HEK293 (cell line): ENCODE results near the gene ARHGAP26.
A peak's percentile ranks its signal among the peaks of the same experiment; 100 is the strongest.

Experiments used
- CTCF ChIA-PET: fragments of 350-600 bp; formaldehyde crosslinking; extraction: SDS; loops from one replicate; lab custom pipeline; 2021; ENCODE audit warnings: antibody characterized with exemption; lab: Yijun Ruan, JAX
- POLR2A ChIA-PET: fragments of 300-600 bp; formaldehyde crosslinking; extraction: SDS; loops from one replicate; lab custom pipeline; 2020; ENCODE audit warnings: antibody characterized with exemption, inconsistent platforms; lab: Yijun Ruan, JAX
- H3K27ac ChIP-seq: fragments of 200-500 bp; sonication (Bioruptor generic); 2 replicates; pipeline ENCODE4 v1.5.1; 2014; ENCODE audit warnings: low read depth, low read length, control low read depth, inconsistent platforms; ENCODE audit errors: extremely low read depth
- H3K36me3 ChIP-seq, 2 experiments: fragments of 200-500 bp in 1 of 2; sonication (Bioruptor generic) in 1 of 2; 1 replicate in 1 of 2; 2 replicates in 1 of 2; pipeline ENCODE4 v1.5.1; 2014 to 2017; ENCODE audit warnings: inconsistent platforms in 2 of 2, low read length in 2 of 2; ENCODE audit not compliant: control insufficient read depth in 2 of 2, insufficient read depth in 1 of 2
- H3K4me1 ChIP-seq: fragments of 200-500 bp; sonication (Bioruptor generic); 2 replicates; pipeline ENCODE4 v1.5.1; 2014; ENCODE audit warnings: mild to moderate bottlenecking, low read length, inconsistent platforms; ENCODE audit not compliant: control insufficient read depth, insufficient read depth
- H3K4me3 ChIP-seq: 2 replicates; pipeline ENCODE4 v1.5.1; 2011; ENCODE audit warnings: low read depth, mild to moderate bottlenecking, control low read depth, low read length, moderate library complexity
- H3K9me3 ChIP-seq: fragments of 200-500 bp; sonication (Bioruptor generic); 2 replicates; pipeline ENCODE4 v1.5.1; 2014; ENCODE audit warnings: low read depth, low read length, inconsistent platforms; ENCODE audit not compliant: control insufficient read depth, insufficient read depth
- HOXC10 ChIP-seq: sonication (generic); formaldehyde crosslinking; IDR thresholded peaks from 2 replicates; pipeline ENCODE4 v1.8.1; 2023; ENCODE audit warnings: mild to moderate bottlenecking, missing genetic modification reagents
- MYNN ChIP-seq: fragments of 450-650 bp; formaldehyde crosslinking; IDR thresholded peaks from 2 replicates; pipeline ENCODE4 v1.5.1; 2016; ENCODE audit warnings: missing biosample characterization, missing genetic modification characterization, borderline replicate concordance
- PATZ1 ChIP-seq: fragments of 450-650 bp; formaldehyde crosslinking; IDR thresholded peaks from 2 replicates; pipeline ENCODE4 v1.5.1; 2016; ENCODE audit warnings: missing biosample characterization, missing genetic modification characterization
- PRDM4 ChIP-seq: fragments of 450-650 bp; formaldehyde crosslinking; IDR thresholded peaks from 2 replicates; pipeline ENCODE4 v1.5.1; 2017; ENCODE audit warnings: missing biosample characterization, missing genetic modification characterization
- TRIM28 ChIP-seq: IDR thresholded peaks from 2 replicates; pipeline ENCODE4 v1.6.1; 2011; ENCODE audit warnings: low read length, control low read depth, borderline replicate concordance
- YY2 ChIP-seq: fragments of 450-650 bp; formaldehyde crosslinking; IDR thresholded peaks from 2 replicates; pipeline ENCODE4 v1.5.1; 2016; ENCODE audit warnings: missing biosample characterization, missing genetic modification characterization
- ZBTB17 ChIP-seq: fragments of 450-650 bp; formaldehyde crosslinking; IDR thresholded peaks from 2 replicates; pipeline ENCODE4 v1.5.1; 2016; ENCODE audit warnings: missing biosample characterization, missing genetic modification characterization
- ZNF133 ChIP-seq: fragments of 450-650 bp; formaldehyde crosslinking; IDR thresholded peaks from 2 replicates; pipeline ENCODE4 v1.5.1; 2016; ENCODE audit warnings: missing biosample characterization, missing genetic modification characterization
- ZNF248 ChIP-seq: fragments of 450-650 bp; formaldehyde crosslinking; IDR thresholded peaks from 2 replicates; pipeline ENCODE4 v1.5.1; 2017; ENCODE audit warnings: missing biosample characterization, missing genetic modification characterization
- ZNF266 ChIP-seq: fragments of 450-650 bp; formaldehyde crosslinking; IDR thresholded peaks from 2 replicates; pipeline ENCODE4 v1.5.1; 2016; ENCODE audit warnings: missing biosample characterization, missing genetic modification characterization, low read depth
- ZNF362 ChIP-seq: fragments of 450-650 bp; formaldehyde crosslinking; IDR thresholded peaks from 2 replicates; pipeline ENCODE4 v1.5.1; 2016; ENCODE audit warnings: missing biosample characterization, missing genetic modification characterization
- ZNF48 ChIP-seq: fragments of 450-650 bp; formaldehyde crosslinking; IDR thresholded peaks from 2 replicates; pipeline ENCODE4 v1.5.1; 2016; ENCODE audit warnings: missing biosample characterization, missing genetic modification characterization
- ZNF585B ChIP-seq: fragments of 450-650 bp; formaldehyde crosslinking; IDR thresholded peaks from 2 replicates; pipeline ENCODE4 v1.5.1; 2016; ENCODE audit warnings: missing biosample characterization, missing genetic modification characterization
- ZNF660 ChIP-seq: fragments of 450-650 bp; IDR thresholded peaks from 2 replicates; pipeline ENCODE4 v1.5.1; 2018; ENCODE audit warnings: missing biosample characterization, mild to moderate bottlenecking, missing genetic modification characterization
- ZNF701 ChIP-seq: fragments of 450-650 bp; formaldehyde crosslinking; IDR thresholded peaks from 2 replicates; pipeline ENCODE4 v1.5.1; 2016; ENCODE audit warnings: missing biosample characterization, missing genetic modification characterization
- ZNF777 ChIP-seq: fragments of 450-650 bp; formaldehyde crosslinking; IDR thresholded peaks from 2 replicates; pipeline ENCODE4 v1.5.1; 2017; ENCODE audit warnings: missing biosample characterization, missing genetic modification characterization, borderline replicate concordance
- ZNF792 ChIP-seq: fragments of 450-650 bp; formaldehyde crosslinking; IDR thresholded peaks from 2 replicates; pipeline ENCODE4 v1.5.1; 2016; ENCODE audit warnings: missing biosample characterization, missing genetic modification characterization
- ZSCAN18 ChIP-seq: fragments of 450-650 bp; formaldehyde crosslinking; IDR thresholded peaks from 2 replicates; pipeline ENCODE4 v1.5.1; 2016; ENCODE audit warnings: missing biosample characterization, missing genetic modification characterization
- TF ChIP-seq, protein P1 (sequence below): fragments of 450-650 bp; formaldehyde crosslinking; IDR thresholded peaks from 2 replicates; pipeline ENCODE4 v1.5.1; 2017; ENCODE audit warnings: missing biosample characterization, missing genetic modification characterization
- TF ChIP-seq, protein P2 (sequence below): fragments of 450-650 bp; formaldehyde crosslinking; IDR thresholded peaks from 2 replicates; pipeline ENCODE4 v1.5.1; 2016; ENCODE audit warnings: missing biosample characterization, missing genetic modification characterization

ARHGAP26 gene

GRCh38 chr5:142810081-142810480 is 39.9 kb downstream of the ARHGAP26 start (continued):
- TF ChIP-seq PATZ1 (tag by site-specific recombination) (0 out of 2 replicates have a peak, but pooled peaks have one; percentile 31), ZSCAN18 (no peak), ZBTB17 (tag by site-specific recombination) (peak; percentile 47; the same call in 1 of the 2 replicates), ZNF701 (tag by site-specific recombination) (no peak), YY2 (tag by site-specific recombination) (no peak), ZNF660 (0 out of 2 replicates have a peak, but pooled peaks have one; percentile 48)
- TF ChIP-seq, protein P1, sequence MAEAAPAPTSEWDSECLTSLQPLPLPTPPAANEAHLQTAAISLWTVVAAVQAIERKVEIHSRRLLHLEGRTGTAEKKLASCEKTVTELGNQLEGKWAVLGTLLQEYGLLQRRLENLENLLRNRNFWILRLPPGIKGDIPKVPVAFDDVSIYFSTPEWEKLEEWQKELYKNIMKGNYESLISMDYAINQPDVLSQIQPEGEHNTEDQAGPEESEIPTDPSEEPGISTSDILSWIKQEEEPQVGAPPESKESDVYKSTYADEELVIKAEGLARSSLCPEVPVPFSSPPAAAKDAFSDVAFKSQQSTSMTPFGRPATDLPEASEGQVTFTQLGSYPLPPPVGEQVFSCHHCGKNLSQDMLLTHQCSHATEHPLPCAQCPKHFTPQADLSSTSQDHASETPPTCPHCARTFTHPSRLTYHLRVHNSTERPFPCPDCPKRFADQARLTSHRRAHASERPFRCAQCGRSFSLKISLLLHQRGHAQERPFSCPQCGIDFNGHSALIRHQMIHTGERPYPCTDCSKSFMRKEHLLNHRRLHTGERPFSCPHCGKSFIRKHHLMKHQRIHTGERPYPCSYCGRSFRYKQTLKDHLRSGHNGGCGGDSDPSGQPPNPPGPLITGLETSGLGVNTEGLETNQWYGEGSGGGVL: peak; percentile 35; the same call in 1 of the 2 replicates

GRCh38 chr5:142810743-142811290 is 40.6 kb downstream of the ARHGAP26 start:
- Histone ChIP-seq H3K9me3 (no peaks in the 10 kb centered on the region), H3K36me3 (no peaks in the 10 kb centered on the region), H3K4me1 (peaks cover 39% of the 10 kb centered on the region), H3K4me3 (no peak overlapping the region), H3K27ac (0 out of 2 replicates have a peak overlapping the region, but pooled peaks have one; percentile 17)
- POLR2A ChIA-PET: interaction anchor here (1.2 to 2.4 kb wide), 2 partner anchors 14 to 40 kb away, joined by 3 to 10 read pairs; partner anchors contain the start of gene ARHGAP26
- CTCF ChIA-PET: interaction anchor here (0.8 to 1.5 kb wide), 4 partner anchors 38 to 63 kb away, joined by 3 to 5 read pairs (median 4); partner anchors contain the start of gene ARHGAP26
- TF ChIP-seq HOXC10 (CRISPR knock-in tag) (no peak), MYNN (tag by site-specific recombination) (no peak), ZNF777 (tag by site-specific recombination) (no peak), ZNF362 (tag by site-specific recombination) (no peak)

DNA sequence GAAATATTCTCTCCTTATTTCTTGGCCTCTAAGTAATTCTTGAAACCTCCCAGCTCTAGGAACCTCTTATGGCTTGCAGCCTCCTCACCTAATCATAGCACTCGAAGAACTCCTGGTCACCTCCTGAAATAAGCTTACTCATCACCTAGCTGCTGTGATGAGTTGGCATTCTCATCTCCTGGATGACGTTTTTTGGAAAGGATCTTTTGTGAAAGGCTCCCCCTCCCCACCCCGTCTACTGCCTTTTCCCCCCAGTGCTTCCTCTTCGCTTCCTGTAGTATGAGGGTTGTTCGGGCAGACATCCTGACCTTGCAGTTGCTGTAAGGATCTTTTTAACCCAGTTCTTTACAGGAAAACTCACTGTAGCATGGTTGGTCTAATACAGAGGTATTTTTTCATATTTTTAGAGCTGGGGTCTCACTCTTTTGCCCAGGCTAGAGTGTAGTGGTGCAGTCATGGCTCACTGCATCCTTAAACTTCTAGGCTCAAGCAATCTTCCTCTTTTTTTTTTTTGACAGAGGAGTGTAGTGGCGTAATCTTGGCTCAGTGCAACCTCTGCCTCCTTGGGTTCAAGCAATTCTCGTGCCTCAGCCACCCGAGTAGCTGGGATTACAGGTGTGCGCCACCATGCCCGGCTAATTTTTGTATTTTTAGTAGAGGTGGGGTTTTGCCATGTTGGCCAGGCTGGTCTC is 41.8 kb downstream of the ARHGAP26 start:
- Histone ChIP-seq H3K4me3 (no peak overlapping the region), H3K9me3 (no peaks in the 10 kb centered on the region), H3K4me1 (peaks cover 46% of the 10 kb centered on the region), H3K36me3 (no peaks in the 10 kb centered on the region), H3K27ac (no peak overlapping the region)
- POLR2A ChIA-PET: interaction anchor here (1.2 kb wide), 1 partner anchor 15 kb away, joined by 3 read pairs; no protein-coding TSS in a partner anchor
- CTCF ChIA-PET: interaction anchor here (0.6 to 1.2 kb wide), 2 partner anchors 64 to 70 kb away, joined by 3 to 4 read pairs; no protein-coding TSS in a partner anchor
- TF ChIP-seq ZNF792 (tag by site-specific recombination) (no peak), TRIM28 (no peak), ZNF266 (tag by site-specific recombination) (no peak), ZNF585B (no peak), PRDM4 (tag by site-specific recombination) (no peak), ZNF48 (no peak), ZNF248 (no peak), ZNF133 (tag by site-specific recombination) (no peak)
- TF ChIP-seq, protein P2, sequence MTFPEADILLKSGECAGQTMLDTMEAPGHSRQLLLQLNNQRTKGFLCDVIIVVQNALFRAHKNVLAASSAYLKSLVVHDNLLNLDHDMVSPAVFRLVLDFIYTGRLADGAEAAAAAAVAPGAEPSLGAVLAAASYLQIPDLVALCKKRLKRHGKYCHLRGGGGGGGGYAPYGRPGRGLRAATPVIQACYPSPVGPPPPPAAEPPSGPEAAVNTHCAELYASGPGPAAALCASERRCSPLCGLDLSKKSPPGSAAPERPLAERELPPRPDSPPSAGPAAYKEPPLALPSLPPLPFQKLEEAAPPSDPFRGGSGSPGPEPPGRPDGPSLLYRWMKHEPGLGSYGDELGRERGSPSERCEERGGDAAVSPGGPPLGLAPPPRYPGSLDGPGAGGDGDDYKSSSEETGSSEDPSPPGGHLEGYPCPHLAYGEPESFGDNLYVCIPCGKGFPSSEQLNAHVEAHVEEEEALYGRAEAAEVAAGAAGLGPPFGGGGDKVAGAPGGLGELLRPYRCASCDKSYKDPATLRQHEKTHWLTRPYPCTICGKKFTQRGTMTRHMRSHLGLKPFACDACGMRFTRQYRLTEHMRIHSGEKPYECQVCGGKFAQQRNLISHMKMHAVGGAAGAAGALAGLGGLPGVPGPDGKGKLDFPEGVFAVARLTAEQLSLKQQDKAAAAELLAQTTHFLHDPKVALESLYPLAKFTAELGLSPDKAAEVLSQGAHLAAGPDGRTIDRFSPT (tag by site-specific recombination): no peak
